Measurements from ENCODE around the gene KMT2B.
"Not testable (repeated sequence)": the region's sequence is repeated elsewhere in the genome, so short reads cannot be mapped to it uniquely, and the experiment has no call there.

The KMT2B gene

DNA sequence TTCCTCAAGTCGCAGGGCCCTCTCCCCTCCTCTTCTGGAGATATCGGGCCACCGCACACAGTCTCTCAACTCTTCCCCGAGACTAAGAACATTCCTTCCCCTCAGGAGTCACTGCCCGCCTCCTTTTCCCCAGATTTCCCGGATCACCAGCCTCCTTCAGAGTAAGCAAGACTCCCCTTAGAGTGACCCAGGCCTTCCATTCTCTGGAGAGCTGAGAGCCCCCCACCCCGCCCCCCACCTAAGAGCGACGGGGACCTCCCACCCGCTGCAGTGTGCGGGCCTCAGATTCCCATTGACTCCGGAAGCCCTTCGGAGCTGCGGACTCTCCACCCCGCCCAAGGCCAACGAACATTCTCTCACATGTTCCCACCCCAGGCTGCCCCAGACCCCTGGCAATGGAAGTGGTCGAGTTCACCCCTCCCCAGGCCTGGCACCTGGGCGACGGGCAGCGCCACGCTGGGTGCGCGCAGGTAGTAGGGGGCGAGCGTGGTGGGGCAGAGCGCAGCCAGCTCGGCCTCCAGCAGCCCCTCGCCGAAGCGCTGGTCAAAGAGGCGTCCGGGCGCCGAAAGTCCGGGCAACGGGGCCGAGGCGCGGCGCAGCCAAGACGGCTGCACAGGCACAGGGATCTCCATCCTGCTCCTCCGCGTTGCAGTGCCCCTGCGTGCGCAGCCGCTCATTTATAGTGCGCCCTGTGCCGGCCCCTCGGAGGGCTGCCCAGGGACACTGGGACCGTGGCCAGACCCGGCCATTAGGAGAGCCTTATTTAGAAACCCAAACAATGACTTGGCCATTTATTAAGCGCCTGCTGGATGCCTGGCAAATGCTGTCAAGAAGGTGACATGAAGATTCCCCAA lies 38.8 kb downstream of the KMT2B start, which contains the start of gene HSPB6:
Gene HSPB6, minus strand, starts transcription at position 653 of the 854 bp plus-strand sequence. Its CDS starts 21 bp downstream, at position 632.
- no peak for DNase-seq (ENCODE audit: low spot score)

DNA sequence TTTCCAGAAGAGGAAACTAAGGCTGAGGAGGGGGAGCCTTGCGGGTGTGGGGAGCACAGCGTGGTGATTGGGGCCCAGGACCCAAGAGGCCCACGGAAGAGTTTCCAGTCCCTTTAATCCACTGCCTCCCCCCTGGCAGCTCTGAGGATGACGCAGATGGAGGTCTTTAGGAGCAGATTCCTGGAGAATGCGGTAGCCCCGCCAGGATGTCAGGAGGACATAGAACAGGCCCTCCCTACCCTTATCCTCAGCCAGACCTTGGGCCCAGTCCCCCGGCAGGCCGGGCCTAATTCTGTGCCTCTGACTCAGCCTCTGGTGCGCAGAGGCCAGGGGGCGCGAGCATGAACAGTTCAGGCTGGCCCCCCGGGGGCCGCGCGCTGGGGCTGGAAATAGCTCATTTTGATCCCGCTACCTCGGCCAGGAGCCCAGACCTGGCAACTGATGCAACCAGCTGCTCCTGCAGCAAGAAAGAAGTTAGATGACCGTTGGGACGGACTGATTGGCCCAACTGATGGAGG lies 39.5 kb downstream of the KMT2B start:
- no peak for DNase-seq (ENCODE audit: low spot score)

DNA sequence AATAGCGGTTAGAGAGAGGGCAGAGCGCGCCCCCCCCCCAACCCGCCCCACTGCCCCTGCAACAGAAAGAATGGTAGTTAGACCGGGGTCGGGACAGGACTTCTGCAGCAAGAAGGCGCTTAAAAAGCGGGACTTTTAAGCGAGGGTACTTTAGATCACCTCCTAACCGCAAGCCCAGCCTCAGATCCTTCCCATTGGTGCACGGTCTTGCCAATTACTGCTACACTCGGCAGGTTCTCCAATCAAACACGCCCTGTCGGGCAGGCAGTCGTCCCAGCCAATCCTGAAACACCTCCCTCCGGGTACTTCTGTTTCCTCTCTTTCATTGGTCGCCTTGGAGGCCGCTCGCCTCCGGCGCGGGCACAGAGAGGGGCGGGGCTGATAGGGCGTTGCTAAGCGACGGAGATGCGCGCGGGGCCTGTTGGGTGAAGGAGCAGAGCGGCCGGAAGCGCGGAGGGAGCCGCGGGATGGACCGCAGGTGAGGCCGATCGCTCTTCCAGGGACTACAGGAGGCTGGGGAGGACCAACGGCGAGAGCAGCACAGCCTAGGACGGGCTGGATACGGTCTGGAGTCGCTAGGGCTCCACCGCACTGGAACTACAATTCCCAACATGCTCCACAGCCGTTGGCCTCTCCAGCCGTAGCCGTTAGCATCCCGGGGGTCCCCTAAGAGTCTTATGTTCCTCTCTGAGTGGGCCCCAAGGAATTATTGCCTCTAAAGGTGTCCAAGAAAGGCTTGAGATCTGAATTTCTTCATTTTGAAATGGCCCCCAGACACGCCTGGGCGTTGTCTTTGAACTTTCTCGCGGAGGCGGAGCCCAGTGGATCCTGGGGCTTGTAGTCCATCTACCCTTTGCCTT lies 40.2 kb downstream of the KMT2B start, which contains the start of gene PROSER3:
Gene PROSER3, plus strand, starts transcription at position 428 of the 860 bp plus-strand sequence. Its CDS starts 40 bp downstream, at position 468.
- DNase-seq (ENCODE audit: low spot score): peak; percentile 99

DNA sequence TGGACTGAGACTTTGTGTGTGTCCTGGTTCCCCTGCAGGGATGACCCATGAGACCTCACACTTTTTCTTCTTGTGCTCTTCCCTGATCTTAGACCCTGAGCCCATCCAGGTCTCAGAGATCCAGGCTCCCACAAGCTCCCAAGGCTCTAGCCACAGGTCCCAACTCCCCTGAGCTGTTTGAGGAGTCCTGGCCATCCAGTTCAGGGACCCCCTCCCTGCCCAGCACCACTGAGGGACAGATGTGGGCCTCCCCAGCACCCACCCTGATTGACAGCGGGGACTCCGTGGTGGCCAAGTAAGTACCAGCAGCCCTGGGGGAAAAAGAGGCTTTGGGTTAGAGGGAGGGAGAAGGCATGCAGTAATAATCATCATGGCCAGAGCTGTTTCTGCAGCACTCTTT lies 41.9 kb downstream of the KMT2B start:
- no peak for DNase-seq (ENCODE audit: low spot score)

DNA sequence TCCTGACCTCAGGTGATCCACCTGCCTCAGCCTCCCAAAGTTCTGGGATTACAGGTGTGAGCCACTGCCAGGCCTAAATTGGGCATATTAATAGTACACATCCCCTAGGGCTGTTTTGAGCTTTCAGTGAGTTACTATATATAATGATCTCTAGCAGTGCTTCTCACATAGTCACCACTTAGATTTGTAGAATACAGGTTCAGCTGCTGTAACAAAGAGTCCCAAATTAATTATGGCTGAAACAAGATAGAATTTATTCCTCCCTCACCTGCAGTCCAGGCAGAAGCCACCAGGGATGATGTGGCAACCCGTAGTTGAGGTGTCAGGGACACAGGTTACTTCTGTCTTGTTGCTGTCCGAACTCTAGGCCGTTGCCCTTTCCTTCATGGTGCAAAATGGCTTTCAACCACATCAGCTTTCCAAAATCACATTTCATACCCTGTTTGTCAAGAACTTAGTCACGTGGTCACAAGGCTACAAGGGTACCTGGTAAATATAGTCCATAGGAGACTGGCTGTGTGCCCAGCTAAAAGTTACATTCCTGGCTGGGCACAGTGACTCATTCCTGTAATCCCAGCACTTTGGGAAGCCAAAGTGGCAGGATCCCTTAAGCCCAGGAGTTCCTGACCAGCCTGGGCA lies 43.0 kb downstream of the KMT2B start:
- no peak for DNase-seq (ENCODE audit: low spot score)

DNA sequence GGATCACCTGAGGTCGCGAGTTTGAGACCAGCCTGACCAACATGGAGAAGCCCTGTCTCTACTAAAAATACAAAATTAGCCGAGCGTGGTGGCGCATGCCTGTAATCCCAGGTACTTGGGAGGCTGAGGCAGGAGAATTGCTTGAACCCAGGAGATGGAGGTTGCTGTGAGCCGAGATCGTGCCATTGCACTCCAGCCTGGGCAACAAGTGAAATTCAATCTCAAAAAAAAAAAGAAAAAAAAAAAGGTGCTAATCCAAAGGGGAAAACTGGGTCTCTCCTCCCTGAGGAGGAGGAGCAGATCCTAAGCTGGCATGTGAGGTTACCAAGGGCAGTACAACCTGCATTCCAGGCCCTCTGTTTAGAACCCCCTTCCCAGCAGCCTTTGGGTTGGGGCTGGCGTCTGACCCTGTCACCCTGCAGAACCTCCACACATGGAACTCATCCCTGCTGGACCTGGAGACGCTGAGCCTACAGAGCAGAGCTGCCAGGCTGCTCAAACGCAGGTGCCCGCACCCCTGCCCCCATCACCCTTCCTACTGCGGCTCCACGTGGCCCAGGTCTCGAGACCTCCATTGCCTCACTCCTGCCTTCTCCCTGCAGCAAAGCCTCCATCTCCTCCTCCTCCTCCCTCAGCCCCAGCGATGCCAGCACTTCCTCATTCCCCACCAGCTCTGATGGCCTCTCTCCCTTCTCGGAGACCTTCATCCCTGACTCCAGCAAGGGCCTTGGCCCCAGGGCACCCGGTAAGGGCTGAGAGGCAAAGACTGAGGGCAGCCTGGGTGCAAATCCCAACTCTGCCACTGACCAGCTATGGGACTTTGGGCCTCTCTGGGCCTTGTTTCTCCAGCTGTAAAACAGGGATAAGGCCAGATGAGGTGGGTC lies 46.9 kb downstream of the KMT2B start:
- DNase-seq (ENCODE audit: low spot score): no peak

DNA sequence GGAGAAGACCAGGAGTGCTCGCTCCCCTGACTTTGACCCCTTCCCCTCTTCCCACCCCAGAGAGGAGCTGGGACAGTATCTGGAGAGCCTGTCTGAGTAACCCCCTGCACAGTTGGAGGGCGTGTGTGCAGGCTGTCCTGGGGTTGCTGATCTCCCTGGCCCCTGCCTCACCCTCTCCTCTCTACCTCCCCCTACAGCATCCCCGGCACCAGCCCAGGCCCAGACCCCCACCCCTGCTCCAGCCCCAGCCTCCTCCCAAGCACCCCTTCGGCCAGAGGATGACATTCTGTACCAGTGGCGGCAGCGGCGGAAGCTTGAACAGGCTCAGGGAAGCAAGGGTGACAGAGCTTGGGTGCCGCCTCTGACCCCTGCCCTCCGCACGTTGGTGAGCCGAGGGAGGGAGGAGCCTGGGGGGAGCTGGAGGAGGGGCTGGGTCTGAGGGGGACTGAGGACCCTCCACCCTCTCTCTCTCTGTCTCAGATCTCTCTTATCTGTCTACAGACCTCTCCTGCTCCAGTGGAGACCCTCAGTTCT lies 48.8 kb downstream of the KMT2B start:
- no peak for DNase-seq (ENCODE audit: low spot score)

DNA sequence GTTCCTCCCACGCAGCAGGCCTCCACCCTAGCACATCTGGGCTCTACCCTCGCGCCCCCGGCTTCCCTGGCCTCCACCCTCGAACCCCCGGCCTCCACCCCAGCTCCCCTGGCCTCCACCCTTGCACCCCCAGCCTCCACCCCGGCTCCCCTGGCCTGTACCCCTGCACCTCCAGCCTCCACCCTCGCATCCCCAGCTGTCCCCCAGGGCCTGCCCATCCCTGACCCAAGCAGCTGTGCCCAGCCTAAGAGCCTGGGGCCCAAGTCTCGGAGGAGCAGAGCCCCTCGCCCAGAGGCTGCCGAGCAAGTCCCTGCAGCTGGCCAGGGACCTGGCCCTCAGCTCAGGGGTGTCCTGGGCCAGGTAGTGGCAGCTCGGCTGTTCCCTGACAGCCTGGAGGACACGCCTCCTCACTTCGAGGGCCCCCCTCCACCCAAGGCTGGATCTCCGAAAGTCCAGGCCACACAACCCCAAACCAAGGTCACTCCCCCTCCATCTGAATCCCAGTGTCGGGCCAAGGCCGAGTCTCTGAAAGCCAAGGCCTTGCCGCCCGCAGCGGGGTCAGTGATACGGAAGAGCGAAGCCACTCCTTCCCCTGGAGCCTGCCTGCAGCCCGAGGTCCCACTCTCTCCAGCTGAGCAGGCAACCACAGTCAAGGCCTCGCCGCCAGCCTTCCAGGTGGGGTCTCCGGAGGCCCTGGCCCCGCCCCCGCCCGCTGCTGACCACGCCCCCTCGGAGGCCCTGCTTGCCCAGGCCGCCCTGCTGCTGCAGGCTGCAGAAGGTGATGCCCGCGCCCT lies 49.7 kb downstream of the KMT2B start:
- DNase-seq (ENCODE audit: low spot score): no peak

DNA sequence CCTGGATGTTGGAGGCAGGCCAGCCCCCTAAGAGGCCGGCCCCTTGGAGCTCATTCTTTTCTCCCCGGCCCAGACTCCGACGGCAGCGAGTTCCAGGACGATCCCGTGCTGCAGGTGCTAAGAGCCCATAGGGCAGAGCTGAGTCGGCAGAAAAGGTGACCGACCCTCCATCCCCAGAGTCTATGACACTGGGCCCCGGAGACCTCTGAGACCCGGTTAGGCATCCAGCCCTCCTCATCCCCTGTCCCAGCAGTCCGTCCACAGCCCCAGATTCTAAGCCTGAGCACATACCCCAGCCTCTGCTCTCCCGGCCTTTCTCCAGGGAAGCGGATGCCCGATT lies 50.2 kb downstream of the KMT2B start:
- DNase-seq (ENCODE audit: low spot score): no peak

DNA sequence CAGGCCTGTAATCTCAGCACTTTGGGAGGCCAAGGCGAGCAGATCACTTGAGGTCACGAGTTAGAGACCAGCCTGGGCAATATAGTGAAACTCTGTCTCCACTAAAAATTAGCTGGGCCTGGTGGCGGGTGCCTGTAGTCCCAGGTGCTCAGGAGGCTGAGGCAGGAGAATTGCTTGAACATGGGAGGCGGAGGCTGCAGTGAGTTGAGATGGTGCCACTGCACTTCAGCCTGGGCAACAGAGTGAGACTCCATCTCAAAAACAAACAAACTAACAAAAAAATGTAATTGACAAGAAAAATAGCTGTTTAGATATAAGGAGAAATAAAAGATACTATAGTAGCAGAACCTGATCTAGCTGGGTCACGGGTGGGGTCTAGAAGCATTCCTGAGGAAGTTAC lies 54.6 kb downstream of the KMT2B start:
- not testable (repeated sequence) for DNase-seq (ENCODE audit: low spot score)

DNA sequence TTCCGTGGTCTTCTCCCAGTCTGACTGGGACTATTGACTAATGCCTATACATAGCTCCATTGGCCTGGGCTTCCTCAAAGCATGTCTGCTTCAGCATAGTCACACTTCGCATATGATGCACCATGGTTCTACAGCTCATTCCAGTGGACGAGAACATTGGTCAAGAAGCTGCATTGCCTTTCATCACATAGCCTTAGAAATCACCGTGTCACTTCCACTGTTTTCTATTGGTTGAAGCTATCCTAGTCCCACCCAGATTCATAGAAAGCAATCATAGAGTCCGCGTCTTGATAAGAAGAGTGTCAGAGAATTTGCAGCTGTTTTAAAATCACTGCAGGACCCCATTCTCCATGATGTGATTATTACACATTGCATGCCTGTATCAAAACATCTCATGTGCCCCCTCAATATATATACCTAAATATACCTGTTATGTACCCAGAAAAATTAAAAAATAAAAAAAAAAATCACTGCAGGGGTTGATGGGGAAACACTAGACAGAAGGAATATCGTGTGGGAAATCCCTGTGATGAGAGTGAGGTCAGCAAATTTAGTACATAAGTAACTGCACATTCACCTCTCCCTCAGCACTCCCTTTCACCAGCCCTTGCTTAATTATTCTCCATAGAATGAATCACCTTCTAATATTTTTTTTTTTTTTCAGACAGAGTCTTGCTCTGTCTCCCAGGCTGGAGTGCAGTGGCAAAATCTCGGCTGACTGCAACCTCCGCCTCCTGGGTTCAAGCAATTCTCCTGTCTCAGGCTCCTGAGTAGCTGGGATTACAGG lies 55.4 kb downstream of the KMT2B start:
- no peak for DNase-seq (ENCODE audit: low spot score)

DNA sequence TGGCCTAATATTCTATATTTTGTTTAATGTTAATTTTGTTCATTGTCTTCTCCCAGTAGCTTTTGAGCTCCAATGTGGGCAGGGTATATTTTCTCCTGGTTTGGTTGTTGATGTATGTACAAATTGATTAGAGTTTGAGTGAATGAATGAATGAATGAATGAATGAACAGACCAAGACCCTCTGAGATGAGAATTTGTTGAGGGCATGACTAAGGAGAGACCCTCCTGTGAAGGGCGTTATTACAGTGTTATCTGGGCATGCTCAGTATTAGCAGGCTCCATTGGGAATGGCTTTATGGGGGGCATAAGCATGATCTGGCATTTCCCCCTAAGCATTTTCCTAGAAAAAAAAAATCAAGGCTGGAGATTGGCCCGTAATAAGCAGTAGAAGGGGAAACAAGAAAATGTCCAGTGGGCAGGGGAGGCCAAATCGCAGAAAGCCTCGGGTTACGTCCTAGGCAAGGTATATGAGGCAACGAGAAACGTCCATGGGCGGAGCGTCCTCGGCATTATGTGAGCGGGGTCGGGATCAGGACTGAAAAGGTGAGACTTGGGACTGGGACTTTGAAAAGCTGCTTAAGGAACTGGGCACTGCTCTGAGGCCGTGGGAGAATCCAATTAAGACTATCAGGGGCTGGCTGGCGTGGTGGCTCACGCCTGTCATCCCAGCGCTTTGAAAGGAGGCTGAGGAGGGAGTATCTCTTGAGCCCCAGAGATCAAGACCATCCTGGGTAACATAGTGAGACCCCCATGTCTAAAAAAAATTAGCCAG lies 56.7 kb downstream of the KMT2B start:
- no peak for DNase-seq (ENCODE audit: low spot score)

DNA sequence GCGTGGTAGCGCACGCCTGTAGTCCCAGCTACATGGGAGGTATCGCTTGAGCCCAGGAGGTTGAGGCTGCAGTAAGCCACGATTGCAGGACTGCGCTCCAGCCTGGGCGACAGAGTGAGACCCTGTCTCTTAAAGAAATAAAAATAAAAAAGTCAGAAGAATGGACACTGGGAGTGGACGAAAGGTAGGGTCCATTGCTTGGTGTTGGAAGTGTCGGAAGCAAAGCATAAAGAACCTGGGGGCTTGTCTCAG lies 57.2 kb downstream of the KMT2B start:
- no peak for DNase-seq (ENCODE audit: low spot score)

DNA sequence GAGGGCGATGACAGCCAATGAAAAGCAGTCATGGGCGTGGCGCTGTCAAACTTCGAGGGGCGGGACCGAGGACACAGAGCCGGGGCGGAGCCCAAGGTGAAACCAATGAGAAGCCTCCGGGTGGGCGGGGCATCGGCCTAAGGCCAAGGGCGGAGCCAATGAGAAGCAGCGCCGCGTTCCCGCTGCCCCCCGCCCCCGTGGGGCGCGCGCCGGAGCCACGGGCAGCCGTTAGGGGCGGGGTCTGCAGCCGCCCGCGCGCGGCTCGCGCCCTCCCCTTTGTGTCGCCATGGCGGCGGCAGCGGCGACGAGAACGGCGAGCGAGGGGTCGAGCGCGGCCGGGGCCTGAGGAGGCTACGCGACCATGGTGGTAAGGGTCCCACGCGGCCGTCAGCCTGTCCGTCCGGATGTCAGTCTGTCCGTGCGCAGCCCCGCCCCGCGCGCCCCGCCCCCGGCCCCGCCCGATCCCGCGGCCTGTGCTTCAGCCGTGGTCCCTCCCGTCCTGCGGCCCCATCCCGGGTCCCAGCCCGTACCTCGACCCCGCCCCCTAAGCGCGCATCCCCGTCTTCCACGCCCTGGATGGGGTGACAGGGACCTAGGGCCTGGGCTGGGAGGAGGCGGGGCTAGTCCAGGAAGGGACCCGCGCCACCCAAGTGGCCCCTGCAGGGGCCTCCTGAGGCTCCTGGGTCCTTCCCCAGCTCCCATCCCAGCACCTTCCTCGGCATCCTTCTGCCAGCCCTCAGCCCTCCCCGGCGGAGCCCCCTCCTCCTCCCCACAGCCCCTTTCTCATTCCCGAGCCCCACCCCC lies 57.7 kb downstream of the KMT2B start, which contains the start of gene ARHGAP33:
Gene ARHGAP33, plus strand, starts transcription at position 267 of the 804 bp plus-strand sequence. Its CDS starts 95 bp downstream, at position 362.
- DNase-seq (ENCODE audit: low spot score): peak; percentile 97

DNA sequence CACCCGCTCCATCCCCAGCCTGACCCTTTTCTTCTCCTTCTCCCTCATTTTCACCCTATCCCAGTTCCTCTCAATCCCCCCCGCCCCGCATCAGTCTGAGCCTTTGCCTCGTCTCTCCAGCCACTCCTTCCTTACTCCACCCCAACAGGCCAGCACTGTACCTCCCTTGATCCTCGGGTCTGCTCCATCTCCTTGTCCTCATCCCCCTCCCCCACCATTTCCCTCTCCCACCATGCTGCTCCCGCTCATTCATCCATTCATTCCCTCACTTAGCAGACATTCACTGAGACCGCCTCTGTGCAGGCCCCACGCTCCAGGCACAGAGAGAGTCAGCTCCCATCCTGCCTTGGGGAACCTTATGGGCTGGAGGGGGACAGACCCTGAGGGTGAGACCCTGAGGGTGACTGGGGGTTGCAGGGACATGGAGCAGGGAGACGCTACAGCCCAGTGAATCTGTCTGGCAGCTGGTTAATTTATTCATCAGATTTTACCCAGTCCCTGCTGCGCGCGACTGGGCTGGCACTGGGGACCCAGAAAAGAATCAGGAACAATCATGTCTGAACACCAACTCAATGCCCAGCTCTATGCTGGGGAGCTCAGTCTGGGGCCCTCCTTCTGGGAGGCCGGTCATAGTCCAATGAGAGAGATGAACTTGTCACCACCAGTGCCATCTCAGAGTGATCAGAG lies 58.4 kb downstream of the KMT2B start:
- DNase-seq (ENCODE audit: low spot score): no peak

DNA sequence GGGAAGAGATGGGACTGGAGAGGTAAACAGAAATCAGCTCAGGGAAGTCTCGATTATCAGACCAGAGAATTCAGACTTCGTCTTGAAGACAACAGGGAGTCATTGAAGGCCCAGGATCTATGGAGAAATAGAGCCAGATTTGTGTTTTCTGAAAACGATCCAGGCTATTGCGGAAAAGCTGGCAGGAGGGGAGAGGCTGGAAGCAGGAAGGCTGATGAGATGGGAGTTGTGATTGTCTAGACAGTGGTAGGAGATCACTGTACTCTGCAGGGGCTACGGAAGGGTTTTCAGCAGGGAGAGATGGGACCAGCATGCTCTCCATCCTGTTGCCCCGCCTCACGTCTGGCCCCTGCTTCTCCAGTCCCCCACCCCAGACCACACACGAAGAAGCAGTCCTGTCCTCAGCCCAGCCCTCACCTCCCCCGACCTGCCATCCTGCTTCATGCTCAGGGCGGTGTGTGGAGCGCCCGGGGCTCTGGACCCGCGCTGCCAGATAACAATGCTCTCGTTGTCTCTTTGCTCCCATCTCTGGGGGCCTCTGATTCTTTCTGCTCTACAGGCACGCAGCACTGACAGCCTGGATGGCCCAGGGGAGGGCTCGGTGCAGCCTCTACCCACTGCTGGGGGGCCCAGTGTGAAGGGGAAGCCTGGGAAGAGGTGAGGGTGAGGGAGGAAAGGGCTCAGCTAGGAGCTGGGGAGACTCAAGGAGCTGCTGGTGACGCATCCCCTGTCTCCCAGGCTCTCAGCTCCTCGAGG lies 59.5 kb downstream of the KMT2B start:
- no peak for DNase-seq (ENCODE audit: low spot score)

Data from CD4-positive, alpha-beta T cell treated with Interleukin-6 at 100 ng/mL for 8 hours (primary cell).